SK-N-SH (cell line): Measurements from ENCODE around the gene ZAP70. TPM values are rescaled to one million over a fixed set of nuclear protein-coding genes. Genes with fewer than 3 reads are reported as not detected.

ENCODE experiments used
- CTCF ChIA-PET: fragments of 300-600, 350-600 bp; formaldehyde crosslinking; extraction: SDS; loops from one replicate; lab custom pipeline; 2021; lab: Yijun Ruan, JAX
- POLR2A ChIA-PET: fragments of 350-600 bp; sonication (Branson Sonifier 250); formaldehyde crosslinking; extraction: SDS; loops from one replicate; lab custom pipeline; 2020; ENCODE audit warnings: antibody characterized with exemption, inconsistent platforms; lab: Yijun Ruan, JAX
- DNase-seq: peaks from one replicate; pipeline ENCODE4 v3.0.0; 2012
- H2AFZ ChIP-seq: fragments of 200-600 bp; sonication (generic); 2 replicates; pipeline ENCODE4 v1.8.1; 2016; ENCODE audit warnings: antibody characterized with exemption, mild to moderate bottlenecking, low read depth
- H3F3A ChIP-seq: fragments of 200-600 bp; sonication (generic); replicated peaks from 2 replicates; pipeline ENCODE3; 2016; ENCODE audit warnings: antibody characterized with exemption, mild to moderate bottlenecking; ENCODE audit not compliant: insufficient read depth
- H3K27ac ChIP-seq, 2 experiments: fragments of 200-500 bp in 1 of 2; fragments of 200-600 bp in 1 of 2; sonication (Bioruptor generic) in 1 of 2; sonication (generic), shearing (Covaris generic) in 1 of 2; 2 replicates each; pipeline versions ENCODE4 v1.5.1 to v1.6.1; 2014 to 2016; ENCODE audit warnings: low read depth in 2 of 2, inconsistent platforms in 1 of 2, low read length in 1 of 2, mild to moderate bottlenecking in 1 of 2, mixed read lengths in 1 of 2
- H3K27me3 ChIP-seq: fragments of 200-600 bp; sonication (generic), shearing (Covaris generic); 2 replicates; pipeline ENCODE4 v1.6.1; 2016; ENCODE audit warnings: mixed run types; ENCODE audit not compliant: insufficient read depth
- H3K36me3 ChIP-seq, 2 experiments: fragments of 200-500 bp in 1 of 2; fragments of 200-600 bp in 1 of 2; sonication (Bioruptor generic) in 1 of 2; sonication (generic) in 1 of 2; replicated peaks in 1 of 2; 2 replicates each; pipeline versions ENCODE3 to v1.5.1; 2014 to 2016; ENCODE audit warnings: low read length in 1 of 2, mild to moderate bottlenecking in 1 of 2; ENCODE audit not compliant: insufficient read depth in 2 of 2, control insufficient read depth in 1 of 2
- H3K4me1 ChIP-seq, 2 experiments: fragments of 200-500 bp in 1 of 2; fragments of 200-600 bp in 1 of 2; sonication (Bioruptor generic) in 1 of 2; sonication (generic), shearing (Covaris generic) in 1 of 2; 2 replicates each; pipeline versions ENCODE4 v1.5.1 to v1.6.1; 2014 to 2016; ENCODE audit warnings: low read depth in 1 of 2, low read length in 1 of 2, mixed run types in 1 of 2; ENCODE audit not compliant: insufficient read depth in 2 of 2, control insufficient read depth in 1 of 2
- H3K4me2 ChIP-seq: fragments of 200-600 bp; sonication (generic), shearing (Covaris generic); 2 replicates; pipeline ENCODE4 v1.6.1; 2017; ENCODE audit warnings: mixed run types
- H3K4me3 ChIP-seq, 2 experiments: fragments of 200-500 bp in 1 of 2; fragments of 200-600 bp in 1 of 2; sonication (Bioruptor generic) in 1 of 2; sonication (generic), shearing (Covaris generic) in 1 of 2; 2 replicates each; pipeline versions ENCODE4 v1.5.1 to v1.8.1; 2014 to 2016; ENCODE audit warnings: low read depth in 2 of 2, inconsistent platforms in 1 of 2, low read length in 1 of 2, mild to moderate bottlenecking in 1 of 2, mixed read lengths in 1 of 2, moderate library complexity in 1 of 2
- H3K79me2 ChIP-seq: fragments of 200-600 bp; sonication (generic); 2 replicates; pipeline ENCODE4 v1.8.1; 2017; ENCODE audit warnings: mild to moderate bottlenecking; ENCODE audit not compliant: insufficient read depth
- H3K9ac ChIP-seq: fragments of 200-600 bp; sonication (generic); 2 replicates; pipeline ENCODE4 v1.6.1; 2017; ENCODE audit warnings: mixed run types
- H3K9me2 ChIP-seq: fragments of 200-600 bp; sonication (generic); 2 replicates; pipeline ENCODE4 v1.6.1; 2017; ENCODE audit warnings: mixed run types
- H3K9me3 ChIP-seq: fragments of 200-600 bp; sonication (generic); 2 replicates; pipeline ENCODE4 v1.6.1; 2017; ENCODE audit warnings: mixed run types, mild to moderate bottlenecking, moderate library complexity
- H4K20me1 ChIP-seq: fragments of 200-600 bp; sonication (generic); 2 replicates; pipeline ENCODE4 v1.6.1; 2017; ENCODE audit warnings: mild to moderate bottlenecking, mixed run types; ENCODE audit not compliant: insufficient read depth
- CTCF ChIP-seq: fragments of 200-600 bp; sonication (generic); IDR thresholded peaks from 2 replicates; pipeline ENCODE4 v1.6.1; 2017; ENCODE audit warnings: antibody characterized with exemption, mild to moderate bottlenecking, moderate library complexity
- EP300 ChIP-seq, 2 experiments: IDR thresholded peaks; 2 replicates each; pipeline versions ENCODE4 v1.4.0 to v1.6.1; 2012; ENCODE audit warnings: borderline replicate concordance in 1 of 2, low read depth in 1 of 2, low read length in 1 of 2
- EZH2phosphoT487 ChIP-seq: fragments of 200-600 bp; sonication (generic); IDR thresholded peaks from 2 replicates; pipeline ENCODE4 v1.6.1; 2017; ENCODE audit warnings: low read depth, mixed run types, mild to moderate bottlenecking, antibody characterized with exemption, moderate library complexity, borderline replicate concordance
- FOSL2 ChIP-seq: IDR thresholded peaks from 2 replicates; pipeline ENCODE4 v1.4.0; 2012; ENCODE audit warnings: low read depth, mild to moderate bottlenecking, moderate library complexity, borderline replicate concordance
- GATA2 ChIP-seq: sonication (generic); formaldehyde crosslinking; IDR thresholded peaks from 2 replicates; pipeline ENCODE4 v1.5.0; 2020; ENCODE audit warnings: mild to moderate bottlenecking, missing genetic modification reagents
- IRF3 ChIP-seq: fragments of 150-350 bp; IDR thresholded peaks from 2 replicates; pipeline ENCODE4 v1.6.1; 2016; ENCODE audit warnings: mild to moderate bottlenecking, low read depth, low read length
- JUND ChIP-seq: IDR thresholded peaks from 2 replicates; pipeline ENCODE4 v1.4.0; 2012
- MAX ChIP-seq: IDR thresholded peaks from 2 replicates; pipeline ENCODE4 v1.4.0; 2012; ENCODE audit warnings: low read depth
- MEF2A ChIP-seq: IDR thresholded peaks from 2 replicates; pipeline ENCODE4 v1.4.0; 2012; ENCODE audit warnings: low read depth, borderline replicate concordance
- NRF1 ChIP-seq: IDR thresholded peaks from 2 replicates; pipeline ENCODE4 v1.6.1; 2012; ENCODE audit warnings: low read depth, mild to moderate bottlenecking, low read length
- RAD21 ChIP-seq: IDR thresholded peaks from 2 replicates; pipeline ENCODE4 v1.6.1; 2012; ENCODE audit warnings: mild to moderate bottlenecking, low read length
- REST ChIP-seq: IDR thresholded peaks from 2 replicates; pipeline ENCODE4 v1.6.1; 2012; ENCODE audit warnings: mild to moderate bottlenecking, low read depth, low read length, moderate library complexity
- RXRA ChIP-seq: IDR thresholded peaks from 2 replicates; pipeline ENCODE4 v1.4.0; 2012; ENCODE audit warnings: low read depth, mild to moderate bottlenecking, borderline replicate concordance
- SIN3A ChIP-seq: IDR thresholded peaks from 2 replicates; pipeline ENCODE4 v1.6.1; 2012; ENCODE audit warnings: low read depth, mild to moderate bottlenecking, low read length, moderate library complexity, borderline replicate concordance
- SMC3 ChIP-seq: IDR thresholded peaks from 2 replicates; pipeline ENCODE4 v1.6.1; 2012; ENCODE audit warnings: low read depth, low read length, improper control_type of control experiment
- TEAD4 ChIP-seq: IDR thresholded peaks from 2 replicates; pipeline ENCODE4 v1.4.0; 2012; ENCODE audit warnings: mild to moderate bottlenecking, borderline replicate concordance; ENCODE audit not compliant: insufficient read depth
- USF1 ChIP-seq: IDR thresholded peaks from 2 replicates; pipeline ENCODE4 v1.4.0; 2012; ENCODE audit warnings: low read depth, borderline replicate concordance
- USF2 ChIP-seq: fragments of 150-350 bp; IDR thresholded peaks from 2 replicates; pipeline ENCODE4 v1.6.1; 2017; ENCODE audit warnings: antibody characterized with exemption, low read length, low read depth, borderline replicate concordance
- WGBS: methylation state at CpG from one replicate; pipeline ENCODE4 v1.1.6; 2017; ENCODE audit warnings: low lambda C conversion rate; 5-methylcytosine and 5-hydroxymethylcytosine counted together
- polyA plus RNA-seq, 3 experiments: library from polyadenylated mRNA; depleted of rRNA; stranded (reverse); fragments of >200 nt; gene quantifications; 2 replicates each; pipeline ENCODE4 v1.2.3, GENCODE V29; 2012

ZAP70 gene
- polyA plus RNA-seq, 1 of the 3 experiments (the other 2 are of a cell fraction) = 0.05 TPM

GRCh38 chr2:97728091-97728731 is 14.8 kb downstream of the ZAP70 start:
- Histone ChIP-seq H3F3A (no peaks in the 10 kb centered on the region), H3K27ac (no peak overlapping the region), H3K4me2 (no peak overlapping the region), H3K4me1 (no peaks in the 10 kb centered on the region), H3K9ac (no peak overlapping the region), H3K79me2 (no peaks in the 10 kb centered on the region), H4K20me1 (no peaks in the 10 kb centered on the region), H3K9me2 (no peaks in the 10 kb centered on the region), H2AFZ (no peak overlapping the region), H3K27me3 (no peaks in the 10 kb centered on the region), H3K36me3 (no peaks in the 10 kb centered on the region), H3K9me3 (no peaks in the 10 kb centered on the region), H3K4me3 (no peak overlapping the region)
- no peak for DNase-seq
- ChIA-PET CTCF (interaction anchor here (0.9 to 2.8 kb wide), 4 partner anchors 12 to 137 kb away, joined by 3 to 21 read pairs (median 3); no protein-coding TSS in a partner anchor), POLR2A (no interaction called here)
- TF ChIP-seq IRF3 = no peak
- no peak for TF ChIP-seq USF1
- TF ChIP-seq JUND = no peak
- no peak for TF ChIP-seq RAD21
- no peak for TF ChIP-seq GATA2 (CRISPR knock-in tag)
- no peak for TF ChIP-seq RXRA
- no peak for TF ChIP-seq NRF1
- no peak for TF ChIP-seq CTCF
- TF ChIP-seq FOSL2 = no peak
- no peak for TF ChIP-seq EP300 (IDR thresholded peaks at IDR 0.05; ENCODE audit: borderline replicate concordance in 1 of 2, low read depth in 1 of 2, low read length in 1 of 2)
- no peak for TF ChIP-seq SMC3
- no peak for TF ChIP-seq EZH2phosphoT487
- TF ChIP-seq SIN3A = no peak
- no peak for TF ChIP-seq USF2
- TF ChIP-seq REST = no peak
- TF ChIP-seq TEAD4 = no peak
- no peak for TF ChIP-seq MAX
- TF ChIP-seq MEF2A = no peak
- WGBS = 66% methylated on average over 12 of the region's 12 CpGs
